Stimulated activated CD4-positive, alpha-beta T cell treated with anti-CD3 and anti-CD28 coated beads, TNF-alpha, amount 100 ng/mL, for 4 hours (primary cell): Measurements from ENCODE around the gene RUVBL2.

Experiments used
- DNase-seq, 3 experiments: peaks; one replicate each; pipeline ENCODE4 v3.0.0-alpha.2; 2020; ENCODE audit warnings: low read depth in 3 of 3

Gene RUVBL2

DNA sequence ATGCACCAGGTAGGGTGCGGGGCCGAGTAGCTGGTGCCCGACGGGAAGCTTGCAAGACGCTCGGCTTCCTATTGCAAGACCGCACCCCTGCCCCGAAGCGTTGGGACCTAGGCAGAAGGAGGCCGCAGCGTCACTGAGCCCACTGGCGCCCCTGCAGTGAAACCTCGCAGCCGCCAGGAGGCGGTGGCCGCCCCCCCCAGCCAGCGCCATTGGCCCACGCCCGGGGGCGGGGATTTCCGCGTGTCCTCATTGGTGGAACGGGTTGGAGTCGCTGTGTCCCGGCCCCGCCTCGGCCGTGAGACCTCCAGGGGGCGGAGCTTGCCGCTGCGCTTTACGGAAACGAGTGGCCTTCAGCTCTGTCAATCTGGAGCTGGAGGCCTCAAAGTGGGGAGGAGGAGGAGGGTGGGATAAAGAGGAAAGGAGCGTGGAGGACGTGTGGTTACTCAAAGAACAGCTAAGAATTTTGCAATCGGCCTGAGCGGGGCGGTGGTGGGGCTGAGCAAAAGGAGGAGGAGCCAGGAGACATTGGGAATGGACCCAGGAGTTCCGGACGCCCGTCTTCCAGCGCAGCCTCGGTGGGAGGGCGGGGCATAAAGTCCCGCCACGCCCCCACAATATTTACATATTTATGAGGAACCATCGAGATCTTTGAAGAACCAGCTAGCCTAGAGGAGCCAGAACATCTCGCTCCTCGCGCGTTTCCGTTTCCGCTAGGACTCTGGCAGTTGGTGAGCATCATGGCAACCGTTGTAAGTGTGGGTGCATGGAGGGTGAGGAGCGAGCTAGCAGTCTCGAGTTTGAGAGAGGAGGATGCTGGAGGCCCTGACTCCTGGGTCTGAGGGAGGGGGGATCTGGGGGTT, at the start of gene RUVBL2, which contains the start of gene GYS1:
Gene RUVBL2 (plus strand): TSS at position 713 of the 860 bp plus-strand sequence. CDS start 25 bp downstream, at position 738.
Gene GYS1 (minus strand): TSS at position 135 of the 860 bp plus-strand sequence. CDS start 197 bp downstream, outside the sequence.
- peak; percentile 99 for DNase-seq

DNA sequence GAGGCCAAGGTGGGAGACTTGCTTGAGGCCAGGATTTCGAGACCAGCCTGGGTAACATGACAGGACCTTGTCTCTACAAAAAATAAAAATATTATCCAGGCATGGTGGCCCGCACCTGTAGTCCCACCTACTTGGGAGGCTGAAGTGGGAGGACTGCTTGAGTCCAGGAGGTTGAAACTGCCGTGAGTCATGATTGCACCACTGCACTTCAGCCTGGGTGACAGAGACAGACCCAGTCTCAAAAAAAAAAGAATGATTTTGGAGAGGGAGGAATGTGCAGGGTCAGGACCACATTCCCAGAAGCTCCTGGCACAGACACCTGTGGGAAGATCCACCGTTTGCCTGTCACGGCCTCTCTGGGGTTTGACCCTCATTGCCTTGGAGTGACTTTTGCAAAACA, 48.3 kb upstream of the RUVBL2 start:
- DNase-seq, result no peak

DNA sequence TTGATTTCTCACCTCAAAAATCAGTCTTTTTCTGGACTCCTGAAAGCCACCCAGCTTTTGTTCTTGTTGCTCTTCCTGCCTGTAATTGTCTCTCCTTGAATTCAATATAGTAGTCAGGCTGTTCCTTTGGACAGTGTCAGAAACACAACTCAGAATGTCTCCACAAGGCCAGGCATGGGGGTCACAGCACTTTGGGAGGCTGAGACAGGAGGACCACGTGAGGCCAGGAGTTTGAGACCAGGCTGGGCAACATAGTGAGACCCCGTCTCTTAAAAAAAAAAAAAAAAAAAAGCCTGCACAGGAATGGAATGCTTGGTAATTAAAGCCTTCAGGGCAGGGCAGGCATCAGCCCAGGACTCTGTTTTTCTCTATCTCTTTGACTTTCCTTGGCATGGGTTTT, 47.9 kb upstream of the RUVBL2 start:
- DNase-seq, result no peak

DNA sequence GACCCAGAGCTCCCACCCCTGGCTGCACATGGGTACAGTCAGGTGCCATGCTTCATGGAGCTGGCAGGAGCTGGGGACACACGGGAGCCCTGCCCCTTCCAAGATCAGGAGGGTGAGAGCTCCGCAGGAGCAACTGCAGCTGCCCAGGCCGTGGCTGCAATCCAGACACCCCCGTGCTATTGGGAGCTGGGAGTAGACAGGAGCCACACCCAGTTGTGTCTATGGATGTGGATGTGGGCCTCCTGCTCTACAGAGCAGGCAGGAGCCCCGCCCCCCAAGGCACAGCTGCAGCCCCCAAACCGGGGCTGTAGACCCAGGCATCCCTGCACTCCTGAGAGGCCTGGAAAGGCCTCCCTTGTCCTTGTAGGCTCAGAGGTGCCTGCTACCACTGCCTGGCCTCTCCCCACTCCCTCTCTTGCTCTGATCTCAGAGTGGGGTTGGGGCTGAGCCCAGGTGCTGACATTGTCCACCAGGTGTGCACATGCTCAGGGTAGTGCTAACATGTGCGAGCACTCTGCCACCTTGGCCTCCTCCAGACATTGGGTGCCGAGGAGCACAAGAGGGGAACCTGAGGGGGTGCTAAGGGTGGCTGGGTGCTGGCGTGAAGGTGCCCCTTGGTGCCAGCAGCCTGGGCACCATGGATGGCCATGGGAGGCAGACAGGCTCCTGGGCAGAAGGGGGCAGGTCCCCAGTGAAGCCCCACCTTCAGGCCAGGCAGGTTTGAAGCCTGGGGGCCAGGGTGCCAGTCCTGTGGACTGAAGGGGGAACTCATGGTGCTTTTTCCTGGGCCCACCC, 47.0 kb upstream of the RUVBL2 start:
- DNase-seq, result no peak

DNA sequence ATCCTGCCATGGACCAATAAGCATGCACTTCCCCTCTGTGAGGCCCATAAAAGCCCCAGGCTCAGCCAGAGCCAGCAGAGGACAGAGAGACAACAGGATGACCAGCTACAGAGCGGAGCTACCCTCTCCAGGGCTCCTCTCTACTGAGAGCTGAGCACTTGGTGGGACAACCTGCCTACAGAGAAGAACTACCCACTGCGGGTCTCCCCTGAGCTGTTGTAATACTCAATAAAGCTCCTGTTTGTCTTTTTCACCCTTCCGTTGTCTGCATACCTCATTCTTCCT, 46.5 kb upstream of the RUVBL2 start:
- DNase-seq, result no peak

DNA sequence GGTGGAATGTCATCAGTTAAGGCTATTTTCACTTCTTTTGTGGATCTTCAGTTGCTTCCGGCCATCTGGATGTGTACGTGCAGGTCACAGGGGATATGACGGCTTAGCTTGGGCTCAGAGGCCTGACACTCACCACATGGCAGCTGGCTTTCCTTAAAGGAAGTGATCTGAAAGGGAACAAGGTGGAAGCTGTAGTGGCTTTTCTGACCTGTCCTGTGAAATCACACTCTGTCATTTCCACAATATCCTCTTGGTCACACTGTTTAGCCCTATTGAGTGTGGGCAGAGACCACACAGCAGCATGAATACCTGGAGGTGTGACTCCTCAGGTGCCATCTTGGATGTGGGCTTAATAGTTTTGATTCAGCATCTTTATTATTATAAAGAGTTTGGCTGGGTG, 43.5 kb upstream of the RUVBL2 start:
- no peak for DNase-seq

DNA sequence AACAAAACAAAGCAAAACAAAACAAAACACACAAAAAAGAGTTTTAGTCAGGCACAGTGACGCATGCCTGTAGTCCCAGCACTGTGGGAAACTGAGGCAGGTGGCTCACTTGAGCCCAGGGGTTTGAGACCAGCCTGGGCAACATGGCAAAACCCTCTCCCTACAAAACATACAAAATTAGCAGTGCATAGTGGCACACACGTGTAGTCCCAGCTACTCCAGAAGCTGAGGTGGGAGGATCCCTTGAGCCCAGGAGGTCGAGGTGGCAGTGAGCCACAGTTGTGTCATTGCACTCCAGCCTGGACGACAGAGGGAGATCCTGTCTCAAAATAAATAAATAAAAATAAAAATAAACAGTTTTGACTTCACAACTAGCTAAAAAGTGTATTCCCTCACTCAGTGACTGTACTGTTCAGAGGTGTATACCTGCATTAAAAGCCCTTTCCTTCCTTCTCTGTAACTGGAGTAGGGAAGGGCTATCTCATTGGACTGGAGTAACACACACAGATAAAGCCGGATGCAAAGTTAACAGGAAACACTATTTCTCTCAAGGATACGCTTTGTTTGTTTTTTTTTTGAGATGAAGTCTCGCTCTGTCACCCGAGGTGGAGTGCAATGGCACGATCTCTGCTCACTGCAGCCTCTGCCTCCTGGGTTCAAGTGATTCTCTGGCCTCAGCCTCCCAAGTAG, 42.7 kb upstream of the RUVBL2 start:
- no peak for DNase-seq

DNA sequence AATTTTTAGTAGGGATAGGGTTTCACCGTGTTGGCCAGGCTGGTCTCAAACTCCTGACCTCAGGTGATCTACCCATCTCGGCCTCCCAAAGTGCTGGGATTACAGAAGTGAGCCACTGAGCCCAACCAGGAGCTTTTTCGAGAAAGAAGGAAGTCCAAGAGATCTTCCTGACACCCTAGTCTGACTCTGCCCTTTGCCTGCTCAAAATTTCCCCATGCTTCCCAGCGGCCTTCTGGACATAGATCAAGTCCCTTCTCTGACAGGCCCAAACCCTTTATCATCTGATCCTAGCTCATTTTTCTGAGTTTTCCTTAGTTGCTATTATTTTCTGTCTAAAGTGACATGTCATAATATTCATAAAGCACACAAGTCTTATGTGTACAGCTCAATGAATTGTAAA, 40.5 kb upstream of the RUVBL2 start:
- no peak for DNase-seq

DNA sequence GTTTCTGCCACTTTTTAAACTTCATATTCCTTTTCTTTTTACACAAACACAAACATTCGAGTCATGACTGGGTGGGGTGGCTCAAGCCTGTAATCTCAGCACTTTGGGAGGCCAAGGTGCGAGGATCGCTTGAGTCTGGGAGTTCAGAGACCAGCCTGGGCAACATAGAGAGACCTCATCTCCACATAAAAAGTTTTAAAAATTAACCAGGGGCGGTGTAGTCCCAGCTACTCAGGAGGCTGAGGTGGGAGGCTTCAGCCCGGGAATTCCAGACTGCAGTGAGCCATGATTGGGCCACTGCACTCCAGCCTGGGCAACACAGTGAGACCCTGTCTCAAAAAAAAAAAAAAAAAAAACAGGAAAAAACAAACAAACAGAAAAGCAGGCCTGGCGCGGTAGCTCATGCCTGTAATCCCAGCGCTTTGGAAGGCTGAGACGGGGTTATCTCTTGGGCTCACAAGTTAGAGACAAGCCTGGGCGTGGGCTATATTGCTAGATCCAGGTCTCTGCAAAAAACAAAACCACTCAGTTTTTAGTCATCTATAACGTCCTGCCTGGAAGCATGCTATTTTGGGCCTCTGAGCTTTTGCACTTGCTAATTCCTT, 39.6 kb upstream of the RUVBL2 start:
- no peak for DNase-seq

DNA sequence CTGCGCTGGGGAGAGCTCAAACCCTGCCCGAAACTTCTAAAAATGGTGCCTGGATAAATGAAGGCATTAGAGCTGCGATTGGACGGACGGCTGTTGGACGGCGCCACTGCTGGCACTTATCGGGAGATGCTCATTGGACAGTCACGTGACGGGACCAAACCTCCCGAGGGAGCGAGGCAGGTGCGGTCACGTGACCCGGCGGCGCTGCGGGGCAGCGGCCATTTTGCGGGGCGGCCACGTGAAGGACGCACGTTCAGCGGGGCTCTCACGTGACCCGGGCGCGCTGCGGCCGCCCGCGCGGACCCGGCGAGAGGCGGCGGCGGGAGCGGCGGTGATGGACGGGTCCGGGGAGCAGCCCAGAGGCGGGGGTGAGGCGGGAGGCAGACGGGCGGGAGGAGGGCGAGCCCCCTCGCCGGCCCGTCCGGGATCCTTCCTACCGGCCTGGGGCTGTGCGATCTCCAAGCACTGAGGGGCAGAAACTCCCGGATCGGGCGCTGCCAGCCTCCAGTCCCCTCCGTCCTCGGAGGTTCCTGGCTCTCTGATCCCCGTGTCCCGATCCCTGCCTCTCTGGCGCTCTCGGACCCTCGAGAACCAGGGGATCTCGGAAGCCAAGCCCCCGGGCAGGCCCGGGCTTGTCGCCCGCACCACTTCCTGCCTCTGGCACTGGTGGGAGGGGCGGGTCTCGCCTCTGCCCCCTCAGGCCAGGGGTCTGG, 38.9 kb upstream of the RUVBL2 start, which contains the start of gene BAX:
Gene BAX (plus strand): TSS at position 281 of the 713 bp plus-strand sequence. CDS start 54 bp downstream, at position 335.
- peak; percentile 79 to 90 (median 79) for DNase-seq

DNA sequence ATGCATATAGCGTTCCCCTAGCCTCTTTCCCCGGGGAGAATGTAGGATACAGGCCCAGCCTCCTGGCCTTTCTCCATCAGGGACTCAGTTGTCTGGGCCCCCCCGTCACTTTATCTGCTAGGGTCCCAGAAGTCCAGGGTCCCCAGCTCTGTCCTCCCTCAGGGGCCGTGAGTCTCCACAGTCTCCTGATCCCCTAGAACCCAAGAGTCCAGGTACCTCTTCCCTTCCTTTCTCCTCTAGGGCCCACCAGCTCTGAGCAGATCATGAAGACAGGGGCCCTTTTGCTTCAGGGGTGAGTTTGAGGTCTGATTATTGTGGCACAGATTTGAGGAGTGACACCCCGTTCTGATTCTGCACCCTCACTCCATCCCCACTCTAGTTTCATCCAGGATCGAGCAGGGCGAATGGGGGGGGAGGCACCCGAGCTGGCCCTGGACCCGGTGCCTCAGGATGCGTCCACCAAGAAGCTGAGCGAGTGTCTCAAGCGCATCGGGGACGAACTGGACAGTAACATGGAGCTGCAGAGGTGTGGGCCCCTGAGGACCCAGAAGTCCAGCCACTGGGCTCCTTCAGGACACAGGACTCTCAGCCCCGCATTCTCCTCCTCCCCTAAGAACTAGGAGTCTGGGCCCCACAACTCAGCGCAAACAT, 38.3 kb upstream of the RUVBL2 start:
- no peak for DNase-seq

DNA sequence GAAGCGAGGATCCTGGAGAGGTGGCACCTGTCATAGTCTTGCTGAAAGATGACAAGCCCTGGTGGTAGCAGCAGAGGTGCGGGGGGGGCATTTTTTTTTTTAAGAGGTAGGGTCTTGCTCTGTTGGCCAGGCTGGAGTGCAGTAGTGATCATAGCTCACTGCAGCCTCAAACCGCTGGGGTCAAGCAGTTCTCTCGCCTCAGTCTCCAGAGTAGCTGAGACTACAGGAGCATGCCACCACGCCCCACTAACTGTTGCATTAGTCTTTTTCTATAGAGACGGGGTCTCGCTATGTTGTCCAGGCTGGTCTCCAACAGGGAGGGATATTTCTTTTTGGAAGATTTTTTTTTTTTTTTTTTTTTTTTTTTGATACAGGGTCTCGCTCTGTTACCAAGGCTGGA, 35.7 kb upstream of the RUVBL2 start:
- no peak for DNase-seq

DNA sequence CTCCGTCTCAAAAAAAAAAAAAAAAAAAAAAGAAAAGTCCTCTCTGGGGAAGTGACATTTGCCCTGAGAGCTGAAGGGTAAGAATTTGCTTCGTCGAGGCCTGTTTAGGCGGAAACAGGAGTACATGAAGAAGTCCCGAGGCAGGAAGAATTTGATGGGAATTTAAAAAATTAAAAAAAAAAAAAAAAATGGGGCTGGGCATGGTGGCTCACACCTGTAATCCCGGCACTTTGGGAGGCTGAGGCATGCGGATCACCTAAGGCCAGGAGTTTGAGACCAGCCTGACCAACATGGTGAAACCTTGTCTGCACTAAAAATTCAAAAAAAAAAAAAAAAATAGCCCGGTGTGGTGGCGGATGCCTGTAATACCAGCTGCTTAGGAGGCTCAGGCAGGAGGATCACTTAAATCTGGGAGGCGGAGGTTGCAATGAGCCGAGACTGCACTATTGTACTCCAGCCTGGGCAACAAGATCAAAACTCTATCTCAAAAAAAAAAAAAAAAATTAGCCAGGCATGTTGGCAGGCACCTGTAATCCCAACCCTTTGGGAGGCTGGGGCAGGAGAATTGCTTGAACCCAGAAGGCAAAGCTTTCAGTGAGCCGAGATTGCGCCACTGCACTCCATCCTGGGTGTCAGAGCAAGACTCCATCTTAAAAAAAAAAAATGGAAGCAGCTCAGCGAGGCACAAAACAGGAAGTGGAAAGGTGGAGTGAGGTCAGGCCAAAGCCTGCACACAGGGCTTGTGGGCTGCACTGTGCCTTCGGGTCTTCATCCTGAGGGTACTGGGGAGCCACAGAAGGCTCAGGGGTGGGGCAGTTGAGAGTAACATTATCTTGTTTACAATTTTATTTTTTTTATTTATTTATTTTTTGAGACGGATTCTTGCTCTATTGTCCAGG, 34.1 kb upstream of the RUVBL2 start:
- DNase-seq, result no peak

DNA sequence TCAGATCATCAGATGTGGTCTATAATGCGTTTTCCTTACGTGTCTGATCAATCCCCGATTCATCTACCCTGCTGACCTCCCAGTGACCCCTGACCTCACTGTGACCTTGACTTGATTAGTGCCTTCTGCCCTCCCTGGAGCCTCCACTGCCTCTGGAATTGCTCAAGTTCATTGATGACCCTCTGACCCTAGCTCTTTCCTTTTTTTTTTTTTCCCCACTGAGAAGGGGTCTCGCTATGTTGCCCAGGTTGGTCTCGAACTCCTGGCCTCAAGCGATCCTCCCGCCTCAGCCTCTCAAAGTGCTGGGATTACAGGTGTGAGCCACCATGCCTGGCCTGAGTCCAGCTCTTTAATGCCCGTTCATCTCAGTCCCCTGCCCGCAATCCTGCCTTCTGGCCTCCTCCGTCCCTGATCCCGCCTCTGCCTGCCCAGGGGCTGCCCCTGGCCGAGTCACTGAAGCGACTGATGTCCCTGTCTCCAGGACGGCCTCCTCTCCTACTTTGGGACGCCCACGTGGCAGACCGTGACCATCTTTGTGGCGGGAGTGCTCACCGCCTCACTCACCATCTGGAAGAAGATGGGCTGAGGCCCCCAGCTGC, 32.5 kb upstream of the RUVBL2 start:
- no peak for DNase-seq

DNA sequence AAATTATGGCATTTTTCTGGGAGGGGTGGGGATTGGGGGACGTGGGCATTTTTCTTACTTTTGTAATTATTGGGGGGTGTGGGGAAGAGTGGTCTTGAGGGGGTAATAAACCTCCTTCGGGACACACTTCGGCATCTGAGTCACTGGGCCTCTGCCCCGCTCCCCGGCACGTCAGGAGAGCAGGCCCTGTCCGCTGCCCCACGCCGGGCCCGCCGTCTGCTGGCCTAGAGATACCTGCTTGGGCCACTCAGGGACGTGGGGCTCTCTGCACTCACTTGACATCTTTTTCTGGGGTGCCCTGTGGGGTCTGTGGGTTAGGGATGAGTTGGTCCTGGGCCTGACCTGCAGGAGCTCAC, 32.0 kb upstream of the RUVBL2 start:
- DNase-seq, result no peak

DNA sequence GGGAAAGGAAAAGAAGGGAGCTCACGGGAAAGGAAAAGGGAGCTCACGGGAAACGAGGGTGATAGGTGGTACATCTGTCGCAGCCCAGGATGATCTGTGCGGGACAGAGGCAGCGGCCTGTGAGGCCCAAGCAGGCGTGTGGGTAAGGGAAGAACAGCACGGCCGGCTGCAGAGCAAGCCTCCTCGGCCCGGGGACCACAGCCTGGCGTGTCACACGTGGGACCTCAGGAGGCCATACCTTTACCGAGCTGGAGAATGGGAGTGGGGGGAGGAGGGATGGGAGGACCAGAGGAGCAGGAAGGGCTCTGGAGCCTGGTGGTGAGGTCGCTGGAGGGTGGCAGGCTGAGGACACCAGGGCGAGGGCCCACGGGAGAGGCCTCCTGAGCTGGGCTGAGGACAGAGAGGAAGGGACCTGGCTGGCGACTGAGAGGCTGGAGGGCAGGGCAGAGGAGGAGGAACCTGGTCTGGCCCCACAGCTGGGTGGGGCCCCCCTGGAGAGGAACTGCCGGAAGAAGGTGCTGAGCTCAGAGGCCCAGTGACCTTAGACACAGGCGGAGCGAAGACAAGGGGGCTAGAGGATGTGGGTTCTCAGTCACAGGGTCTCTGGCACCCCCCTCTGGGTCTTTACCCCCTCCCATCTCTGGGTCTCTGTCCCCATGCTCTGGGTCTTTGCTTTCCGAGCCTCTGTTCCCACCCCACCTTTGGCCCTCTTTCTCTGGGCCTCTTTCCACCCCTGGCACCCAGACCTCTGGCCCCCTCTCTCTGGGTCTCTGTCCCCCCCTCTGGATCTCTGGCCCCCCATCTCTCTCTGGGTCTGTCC, 31.4 kb upstream of the RUVBL2 start:
- DNase-seq, result no peak

DNA sequence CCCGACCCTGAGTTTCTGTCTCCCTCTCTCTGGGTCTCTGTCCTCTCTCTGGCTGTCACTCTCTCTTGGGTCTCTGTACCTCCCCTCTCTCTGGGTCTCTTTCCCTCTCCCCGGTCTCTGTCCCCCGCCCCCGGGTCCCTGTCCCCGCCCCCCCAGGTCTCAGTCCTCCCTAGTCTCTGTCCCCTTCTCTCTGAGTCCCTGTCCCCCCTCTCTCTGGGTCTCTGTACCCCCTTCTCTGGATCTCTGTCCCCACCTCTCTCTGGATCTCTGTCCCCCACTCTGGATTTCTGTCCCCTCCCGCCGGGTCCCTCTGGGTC, 30.9 kb upstream of the RUVBL2 start:
- DNase-seq, result no peak

DNA sequence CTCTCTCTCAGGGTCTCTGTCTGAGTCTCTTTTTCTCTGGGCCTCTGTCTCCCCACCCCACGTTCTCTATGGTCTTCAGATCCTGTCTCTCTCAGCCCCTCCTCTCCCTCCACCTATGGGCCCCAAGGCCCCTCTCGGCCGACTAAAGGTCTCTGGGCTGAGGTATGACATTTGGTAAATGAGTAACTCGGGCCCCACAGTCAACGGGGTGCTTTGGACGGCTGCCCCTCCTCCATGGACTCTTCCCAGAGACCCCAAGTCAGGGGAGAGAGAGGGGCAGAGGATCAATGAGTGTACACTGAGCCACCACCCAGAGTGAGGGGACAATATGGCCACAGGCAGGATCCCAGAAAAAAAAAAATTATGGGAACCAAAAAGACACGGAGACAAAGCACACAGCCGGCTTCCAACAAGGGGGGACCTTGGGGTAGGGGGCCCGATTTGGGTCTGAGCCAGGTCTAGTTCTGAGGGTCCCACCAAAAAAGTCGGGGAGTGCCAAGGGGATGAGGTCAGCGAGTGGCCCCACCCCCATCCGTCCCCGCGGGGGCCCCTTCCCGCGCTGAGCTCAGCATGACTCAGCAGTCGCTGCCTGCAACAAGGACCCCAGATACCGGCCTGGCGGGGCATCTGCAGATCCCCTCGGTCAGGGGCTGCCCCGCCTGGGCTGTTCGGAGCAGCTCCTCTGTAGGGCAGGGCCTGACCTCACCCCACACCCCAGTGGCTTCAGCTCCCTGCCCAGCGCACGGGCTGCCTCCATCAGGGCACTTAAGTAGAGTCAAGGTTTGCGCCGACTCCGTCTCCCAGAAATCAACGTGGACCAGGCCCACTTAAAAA, 30.1 kb upstream of the RUVBL2 start:
- peak; percentile 39 to 54 (median 46) for DNase-seq
